ENCODE data around the gene CENPB. TPM values are rescaled to one million over a fixed set of nuclear protein-coding genes. Genes with fewer than 3 reads are reported as not detected.

The CENPB gene
- total and polyA plus RNA-seq, 7 donors, result 52.7 to 99.9 (median 73.4) TPM

GRCh38 chr20:3825526-3825925 is 39.0 kb upstream of the CENPB start:
- no peak overlapping the region for H3K4me3 ChIP-seq
- H3K27me3 ChIP-seq, result no peaks in the 10 kb centered on the region
- 80 to 84% methylated on average over 7 of the region's 7 CpGs for WGBS, 2 donors
- H3K27ac ChIP-seq, result no peak overlapping the region
- peaks cover 0 to 9% (median 7%) of the 10 kb centered on the region in 4 donors for H3K4me1 ChIP-seq
- no peak for DNase-seq
- peaks cover 8 to 71% (median 22%) of the 10 kb centered on the region in 4 donors for H3K36me3 ChIP-seq
- TF ChIP-seq CTCF (IDR thresholded peaks at IDR 0.05) (no peak), EP300 (IDR thresholded peaks at IDR 0.05) (no peak), POLR2A (IDR thresholded peaks at IDR 0.05) (no peak), POLR2AphosphoS5 (IDR thresholded peaks at IDR 0.05) (no peak)
- intact Hi-C loops (cut with DNase I), result no loop called here
- no peaks in the 10 kb centered on the region for H3K9me3 ChIP-seq

DNA sequence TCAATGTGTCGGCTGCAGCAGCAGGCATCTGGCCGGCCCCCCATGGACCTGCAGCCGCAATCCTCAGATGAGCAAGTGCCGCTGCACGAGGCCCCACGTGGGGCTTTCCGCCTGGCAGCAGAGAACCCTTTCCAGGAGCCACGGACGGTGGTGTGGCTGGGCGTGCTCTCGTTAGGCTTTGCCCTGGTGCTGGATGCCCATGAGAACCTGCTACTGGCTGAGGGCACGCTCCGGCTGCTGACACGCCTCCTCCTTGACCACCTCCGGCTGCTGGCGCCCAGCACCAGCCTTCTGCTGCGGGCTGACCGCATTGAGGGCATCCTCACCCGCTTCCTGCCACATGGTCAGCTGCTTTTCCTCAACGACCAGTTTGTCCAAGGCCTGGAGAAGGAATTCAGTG is 37.3 kb upstream of the CENPB start:
- DNase-seq, result no peak
- WGBS, 2 donors, result 93% methylated on average over 20 of the region's 20 CpGs

DNA sequence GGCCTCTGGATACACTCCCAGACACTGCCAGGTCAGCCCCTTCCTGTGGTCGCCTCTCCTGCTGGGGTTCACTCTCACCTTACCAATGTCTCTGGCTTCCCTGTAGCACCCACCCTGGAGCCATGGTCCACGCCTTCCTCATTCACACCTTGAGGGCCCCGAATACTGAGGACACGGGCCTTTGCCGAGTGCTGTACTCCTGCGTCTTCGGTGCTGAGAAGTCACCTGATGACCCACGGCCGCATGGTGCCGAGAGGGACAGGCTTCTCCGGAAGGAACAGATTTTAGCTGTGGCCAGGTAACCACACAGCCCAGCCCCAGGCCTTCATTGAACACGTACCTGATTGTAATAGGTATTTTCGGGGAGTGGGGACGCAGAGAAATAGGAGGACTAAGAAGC is 35.5 kb upstream of the CENPB start:
- intact Hi-C loops (cut with DNase I), result loop anchor here (2.0 kb wide), 1 partner anchor 69 kb away; no protein-coding TSS in a partner anchor
- peak overlapping the region in 3 of 4 donors; percentile 95 to 97 (median 97) for H3K27ac ChIP-seq

More for the DNA sequence above, 37.3 kb upstream of the CENPB start:
- H3K9me3 ChIP-seq, result no peaks in the 10 kb centered on the region
- peaks cover 0 to 20% (median 16%) of the 10 kb centered on the region in 4 donors for H3K4me1 ChIP-seq
- no peaks in the 10 kb centered on the region for H3K27me3 ChIP-seq
- TF ChIP-seq EP300 (IDR thresholded peaks at IDR 0.05) (no peak), CTCF (IDR thresholded peaks at IDR 0.05) (no peak), POLR2A (IDR thresholded peaks at IDR 0.05) (no peak), POLR2AphosphoS5 (IDR thresholded peaks at IDR 0.05) (no peak)
- intact Hi-C loops (cut with DNase I), result no loop called here
- no peak overlapping the region for H3K4me3 ChIP-seq
- H3K27ac ChIP-seq, result no peak overlapping the region
- peaks cover 8 to 68% (median 22%) of the 10 kb centered on the region in 4 donors for H3K36me3 ChIP-seq

DNA sequence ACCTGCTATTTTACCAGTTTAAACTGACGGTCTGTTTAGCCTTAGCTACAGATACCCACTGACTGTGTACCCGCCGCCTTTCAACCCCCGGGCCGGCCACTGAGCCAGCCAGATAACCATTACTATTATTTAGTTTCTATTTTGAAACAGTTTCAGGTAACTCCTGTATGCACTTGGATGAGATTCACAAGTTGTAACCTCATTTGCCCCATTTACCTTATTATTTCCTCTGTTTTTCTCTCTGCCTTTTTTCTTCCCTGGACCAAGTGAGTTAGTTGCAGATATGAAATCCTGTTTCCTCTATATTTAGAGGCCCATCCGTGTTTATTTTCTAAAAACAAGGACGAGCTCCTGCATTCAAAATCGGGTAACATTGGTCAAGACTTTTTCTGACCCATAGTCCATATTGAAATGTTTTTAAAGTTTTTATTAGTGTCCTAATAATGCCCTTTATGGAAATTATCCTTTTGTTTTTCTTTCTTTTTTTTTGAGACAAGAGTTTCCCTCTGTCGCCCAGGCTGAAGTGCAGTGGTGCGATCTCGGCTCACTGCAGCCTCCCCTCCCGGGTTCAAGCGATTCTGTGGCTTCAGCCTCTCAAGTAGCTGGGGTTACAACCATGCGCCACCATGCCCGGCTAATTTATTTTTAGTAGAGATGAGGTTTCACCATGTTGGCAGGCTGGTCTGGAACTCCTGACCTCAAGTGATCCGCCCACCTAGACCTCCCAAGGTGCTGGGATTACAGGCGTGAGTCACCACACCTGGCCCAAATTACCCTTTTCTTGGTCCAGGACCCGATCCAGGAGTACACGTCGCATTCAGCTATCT is 34.6 kb upstream of the CENPB start:
- intact Hi-C loops (cut with DNase I), result loop anchor here (1.0 to 2.0 kb wide), 2 partner anchors 35 to 68 kb away; partner anchors contain the start of gene CENPB
- H3K4me1 ChIP-seq, result peaks cover 0 to 29% (median 25%) of the 10 kb centered on the region in 4 donors
- peaks cover 8 to 42% (median 22%) of the 10 kb centered on the region in 4 donors for H3K36me3 ChIP-seq
- H3K27me3 ChIP-seq, result no peaks in the 10 kb centered on the region
- no peaks in the 10 kb centered on the region for H3K9me3 ChIP-seq
- no peak for TF ChIP-seq EP300 (IDR thresholded peaks at IDR 0.05)
- TF ChIP-seq POLR2AphosphoS5 (IDR thresholded peaks at IDR 0.05), result no peak
- TF ChIP-seq CTCF (IDR thresholded peaks at IDR 0.05), result no peak
- no peak for TF ChIP-seq POLR2A (IDR thresholded peaks at IDR 0.05)
- H3K4me3 ChIP-seq, result peak overlapping the region; percentile 63 to 83 (median 77)
- DNase-seq, result peak; percentile 66
- peak overlapping the region; percentile 95 to 98 (median 97) for H3K27ac ChIP-seq
- 33 to 49% methylated on average over 20 of the region's 20 CpGs for WGBS, 2 donors

More for the DNA sequence above, 35.5 kb upstream of the CENPB start:
- WGBS, 2 donors, result 96 to 97% methylated on average over 14 of the region's 14 CpGs
- H3K36me3 ChIP-seq, result peaks cover 8 to 51% (median 22%) of the 10 kb centered on the region in 4 donors
- H3K4me1 ChIP-seq, result peaks cover 0 to 29% (median 25%) of the 10 kb centered on the region in 4 donors
- no peak overlapping the region for H3K4me3 ChIP-seq
- H3K9me3 ChIP-seq, result no peaks in the 10 kb centered on the region
- H3K27me3 ChIP-seq, result no peaks in the 10 kb centered on the region
- DNase-seq, result peak; percentile 72
- no peak for TF ChIP-seq POLR2A (IDR thresholded peaks at IDR 0.05)
- no peak for TF ChIP-seq EP300 (IDR thresholded peaks at IDR 0.05)
- no peak for TF ChIP-seq CTCF (IDR thresholded peaks at IDR 0.05)
- no peak for TF ChIP-seq POLR2AphosphoS5 (IDR thresholded peaks at IDR 0.05)
